Measurements from ENCODE around the gene IL4I1.

Gene IL4I1

DNA sequence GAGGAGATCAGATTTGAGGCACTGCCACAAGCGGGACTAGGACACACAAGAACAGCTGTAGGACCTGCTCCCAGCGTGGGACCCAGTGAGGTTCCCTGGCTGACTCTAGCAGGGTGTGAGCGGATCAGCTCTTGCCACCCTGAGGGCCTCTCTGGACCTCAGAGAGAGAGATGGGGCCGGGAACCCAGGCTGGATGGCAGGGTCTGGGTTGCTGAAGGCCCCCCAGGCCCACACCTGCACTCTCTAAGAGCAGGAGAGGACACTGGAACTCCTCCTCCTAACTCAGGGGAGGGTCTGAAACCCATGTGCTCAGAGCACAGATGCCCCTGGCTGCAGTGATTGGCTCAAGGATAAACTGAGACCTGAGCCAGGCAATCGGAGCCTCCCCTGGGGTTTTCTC is 13.5 kb upstream of the IL4I1 start:
- H3K36me3 ChIP-seq (ENCODE audit: insufficient read depth, low read length), result peaks cover 74% of the 10 kb centered on the region
- H3K27me3 ChIP-seq (ENCODE audit: insufficient read depth, low read length), result no peaks in the 10 kb centered on the region
- no peak overlapping the region for H3K9ac ChIP-seq (ENCODE audit: low read depth, low read length)
- H3K27ac ChIP-seq (ENCODE audit: low read depth, low read length), result no peak overlapping the region
- no peak overlapping the region for H3K4me3 ChIP-seq (ENCODE audit: low read length)
- no peaks in the 10 kb centered on the region for H3K4me1 ChIP-seq (ENCODE audit: insufficient read depth, low read length)
- H3K9me3 ChIP-seq (ENCODE audit: insufficient read depth, low read depth, low read length), result no peaks in the 10 kb centered on the region
- WGBS, result 93% methylated on average over 5 of the region's 5 CpGs

DNA sequence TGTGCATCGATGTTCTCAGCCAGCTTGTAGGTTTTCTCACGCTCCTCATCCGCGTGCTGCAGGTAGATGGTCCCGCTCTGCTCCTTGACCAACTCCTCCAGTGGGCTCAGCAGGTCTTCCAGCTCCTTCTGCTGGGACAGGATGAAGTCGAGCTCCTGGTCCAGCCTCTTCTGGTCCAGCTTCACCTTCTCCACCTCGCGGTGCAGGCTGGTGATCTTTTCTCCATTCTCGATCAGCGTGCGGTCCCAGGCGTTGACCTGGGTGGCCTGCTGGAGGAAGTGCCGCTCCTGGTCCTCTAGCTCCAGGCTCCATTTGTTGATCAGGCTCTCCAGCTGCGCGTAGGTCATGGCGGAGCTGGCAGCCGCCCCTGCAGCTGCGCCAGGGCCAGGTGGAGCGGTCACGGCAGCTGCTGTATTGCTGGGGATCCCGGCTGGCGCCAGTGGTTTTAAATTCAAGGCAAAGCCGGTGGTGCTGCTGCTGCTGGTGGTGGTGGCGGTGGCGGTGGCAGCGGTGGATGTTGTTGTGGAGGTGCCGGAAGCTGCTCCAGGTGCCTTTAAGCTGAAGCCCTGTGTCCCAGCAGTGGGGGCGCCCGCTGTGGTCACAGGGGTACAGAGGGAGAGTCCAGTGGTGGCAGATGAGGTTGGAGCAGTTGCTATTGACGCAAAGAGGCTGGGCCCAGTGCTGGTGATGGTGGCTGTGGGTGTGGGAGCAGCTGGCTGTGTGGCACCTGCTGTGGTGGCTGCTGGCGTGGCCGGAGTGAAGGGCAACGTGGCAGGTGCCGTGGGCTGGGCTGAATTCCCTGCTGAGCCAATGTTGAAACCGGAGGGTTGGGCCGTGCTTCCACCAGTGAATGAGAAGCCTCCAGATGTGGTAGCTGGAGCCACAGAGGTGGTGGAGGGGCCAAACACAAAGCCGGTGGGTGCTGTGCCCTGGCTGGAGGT is 12.1 kb upstream of the IL4I1 start:
- no peaks in the 10 kb centered on the region for H3K4me1 ChIP-seq (ENCODE audit: insufficient read depth, low read length)
- H3K4me3 ChIP-seq (ENCODE audit: low read length), result no peak overlapping the region
- no peaks in the 10 kb centered on the region for H3K9me3 ChIP-seq (ENCODE audit: insufficient read depth, low read depth, low read length)
- H3K27ac ChIP-seq (ENCODE audit: low read depth, low read length), result no peak overlapping the region
- no peaks in the 10 kb centered on the region for H3K27me3 ChIP-seq (ENCODE audit: insufficient read depth, low read length)
- H3K9ac ChIP-seq (ENCODE audit: low read depth, low read length), result no peak overlapping the region
- H3K36me3 ChIP-seq (ENCODE audit: insufficient read depth, low read length), result peaks cover 62% of the 10 kb centered on the region
- 96% methylated on average over 37 of the region's 37 CpGs for WGBS

DNA sequence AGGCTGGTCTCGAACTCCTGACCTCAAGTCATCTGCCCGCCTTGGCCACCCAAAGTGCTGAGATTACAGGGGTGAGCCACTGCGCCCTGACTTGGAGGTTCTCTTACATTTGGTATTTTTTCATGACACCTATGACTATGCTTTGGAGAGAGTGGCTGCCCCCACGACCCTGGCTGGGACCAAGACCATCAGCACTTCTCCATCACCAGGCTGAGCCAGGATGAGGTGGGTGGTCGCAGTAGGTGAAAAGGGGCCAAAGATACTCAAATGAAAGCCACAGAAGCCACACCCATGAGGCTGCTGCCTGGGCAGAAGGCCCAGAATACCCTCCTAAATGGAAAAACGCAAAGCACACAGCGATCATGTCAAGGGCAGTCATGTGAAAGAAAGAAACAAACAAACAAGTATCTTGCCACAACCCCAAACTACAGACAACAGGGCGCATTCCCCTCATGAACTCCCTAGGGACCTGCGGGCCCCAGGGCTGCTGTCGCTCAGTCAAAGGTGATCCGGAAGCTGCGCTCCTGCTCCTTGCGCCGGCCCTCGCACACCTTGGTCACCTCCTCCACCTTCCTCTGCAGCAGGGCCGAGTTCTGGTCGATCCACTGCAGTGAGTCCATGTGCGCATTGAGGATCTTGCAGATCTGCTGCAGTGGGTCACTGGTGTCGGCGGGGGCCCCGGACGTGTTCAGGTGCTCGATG is 11.2 kb upstream of the IL4I1 start:
- H3K9ac ChIP-seq (ENCODE audit: low read depth, low read length), result no peak overlapping the region
- H3K9me3 ChIP-seq (ENCODE audit: insufficient read depth, low read depth, low read length), result no peaks in the 10 kb centered on the region
- 95% methylated on average over 23 of the region's 23 CpGs for WGBS
- no peaks in the 10 kb centered on the region for H3K27me3 ChIP-seq (ENCODE audit: insufficient read depth, low read length)
- H3K4me1 ChIP-seq (ENCODE audit: insufficient read depth, low read length), result no peaks in the 10 kb centered on the region
- no peak overlapping the region for H3K27ac ChIP-seq (ENCODE audit: low read depth, low read length)
- H3K4me3 ChIP-seq (ENCODE audit: low read length), result no peak overlapping the region
- peaks cover 56% of the 10 kb centered on the region for H3K36me3 ChIP-seq (ENCODE audit: insufficient read depth, low read length)

DNA sequence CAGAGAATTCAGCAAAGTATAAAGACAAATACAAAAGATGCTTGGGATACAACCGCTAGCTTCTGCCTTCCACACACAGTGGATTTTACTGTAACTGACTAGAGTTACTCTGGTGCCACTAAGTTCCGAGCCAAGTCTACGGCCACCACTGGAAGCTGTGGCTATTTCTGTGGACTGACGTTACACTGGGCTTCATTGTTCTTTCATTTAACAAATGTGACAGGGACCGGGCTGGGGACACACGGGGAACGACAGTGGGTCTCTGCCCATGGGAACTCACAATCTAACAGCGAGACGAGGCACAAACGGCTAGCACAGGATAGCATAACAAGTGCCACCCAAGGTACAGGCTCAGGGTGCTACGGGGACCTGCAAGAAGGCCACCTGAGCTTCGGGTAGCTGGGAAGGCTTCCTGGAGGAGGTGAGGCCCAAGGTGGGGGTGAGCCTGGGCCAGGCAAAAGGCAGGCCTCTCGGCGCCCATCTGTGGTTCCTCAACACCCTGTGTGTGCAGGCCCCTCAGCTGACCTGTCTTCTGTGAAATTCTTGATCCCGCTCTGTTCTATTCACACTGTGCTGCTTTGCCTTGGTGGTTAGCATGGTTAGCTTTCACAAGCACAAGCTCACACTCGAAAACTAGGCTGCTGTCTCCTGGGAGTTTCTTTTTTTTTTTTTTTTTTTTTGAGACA is 10.3 kb upstream of the IL4I1 start:
- Histone ChIP-seq H3K27me3 (ENCODE audit: insufficient read depth, low read length) (no peaks in the 10 kb centered on the region), H3K4me3 (ENCODE audit: low read length) (no peak overlapping the region), H3K4me1 (ENCODE audit: insufficient read depth, low read length) (no peaks in the 10 kb centered on the region), H3K9ac (ENCODE audit: low read depth, low read length) (no peak overlapping the region), H3K27ac (ENCODE audit: low read depth, low read length) (peak overlapping the region; percentile 9; the same call in 1 of the 2 replicates), H3K9me3 (ENCODE audit: insufficient read depth, low read depth, low read length) (no peaks in the 10 kb centered on the region), H3K36me3 (ENCODE audit: insufficient read depth, low read length) (peaks cover 49% of the 10 kb centered on the region)
- 89% methylated on average over 16 of the region's 16 CpGs for WGBS

GRCh38 chr19:49904136-49904535 is 7.4 kb upstream of the IL4I1 start:
- WGBS, result 93% methylated on average over 6 of the region's 6 CpGs
- H3K27me3 ChIP-seq (ENCODE audit: insufficient read depth, low read length), result no peaks in the 10 kb centered on the region
- no peaks in the 10 kb centered on the region for H3K4me1 ChIP-seq (ENCODE audit: insufficient read depth, low read length)
- H3K9me3 ChIP-seq (ENCODE audit: insufficient read depth, low read depth, low read length), result no peaks in the 10 kb centered on the region
- no peak overlapping the region for H3K9ac ChIP-seq (ENCODE audit: low read depth, low read length)
- H3K27ac ChIP-seq (ENCODE audit: low read depth, low read length), result no peak overlapping the region
- peaks cover 22% of the 10 kb centered on the region for H3K36me3 ChIP-seq (ENCODE audit: insufficient read depth, low read length)
- H3K4me3 ChIP-seq (ENCODE audit: low read length), result no peak overlapping the region

GRCh38 chr19:49895566-49896297 is 955 bp downstream of the IL4I1 start:
- 81% methylated on average over 17 of the region's 17 CpGs for WGBS
- Histone ChIP-seq H3K9ac (ENCODE audit: low read depth, low read length) (no peak overlapping the region), H3K36me3 (ENCODE audit: insufficient read depth, low read length) (no peaks in the 10 kb centered on the region), H3K27ac (ENCODE audit: low read depth, low read length) (no peak overlapping the region), H3K4me1 (ENCODE audit: insufficient read depth, low read length) (peaks cover 7% of the 10 kb centered on the region; the same call in 1 of the 2 replicates), H3K4me3 (ENCODE audit: low read length) (no peak overlapping the region), H3K9me3 (ENCODE audit: insufficient read depth, low read depth, low read length) (no peaks in the 10 kb centered on the region), H3K27me3 (ENCODE audit: insufficient read depth, low read length) (peaks cover 2% of the 10 kb centered on the region)

- no peak overlapping the region for H3K27ac ChIP-seq (ENCODE audit: low read depth, low read length)
- no peaks in the 10 kb centered on the region for H3K36me3 ChIP-seq (ENCODE audit: insufficient read depth, low read length)
- H3K9ac ChIP-seq (ENCODE audit: low read depth, low read length), result no peak overlapping the region
- no peaks in the 10 kb centered on the region for H3K9me3 ChIP-seq (ENCODE audit: insufficient read depth, low read depth, low read length)
- WGBS, result 92% methylated on average over 17 of the region's 17 CpGs
- no peak overlapping the region for H3K4me3 ChIP-seq (ENCODE audit: low read length)
- peaks cover 2% of the 10 kb centered on the region for H3K27me3 ChIP-seq (ENCODE audit: insufficient read depth, low read length)
- peaks cover 7% of the 10 kb centered on the region; the same call in 1 of the 2 replicates for H3K4me1 ChIP-seq (ENCODE audit: insufficient read depth, low read length)
Measured at GRCh38 chr19:49894879-49895565, 1.7 kb downstream of the IL4I1 start.

GRCh38 chr19:49894011-49894664 is 2.5 kb downstream of the IL4I1 start:
- Histone ChIP-seq H3K27ac (ENCODE audit: low read depth, low read length) (no peak overlapping the region), H3K4me3 (ENCODE audit: low read length) (no peak overlapping the region), H3K4me1 (ENCODE audit: insufficient read depth, low read length) (peaks cover 7% of the 10 kb centered on the region; the same call in 1 of the 2 replicates), H3K27me3 (ENCODE audit: insufficient read depth, low read length) (peaks cover 9% of the 10 kb centered on the region), H3K9me3 (ENCODE audit: insufficient read depth, low read depth, low read length) (no peaks in the 10 kb centered on the region), H3K9ac (ENCODE audit: low read depth, low read length) (no peak overlapping the region), H3K36me3 (ENCODE audit: insufficient read depth, low read length) (no peaks in the 10 kb centered on the region)
- 95% methylated on average over 18 of the region's 18 CpGs for WGBS

- Histone ChIP-seq H3K4me1 (ENCODE audit: insufficient read depth, low read length) (peaks cover 7% of the 10 kb centered on the region; the same call in 1 of the 2 replicates), H3K36me3 (ENCODE audit: insufficient read depth, low read length) (no peaks in the 10 kb centered on the region), H3K27ac (ENCODE audit: low read depth, low read length) (no peak overlapping the region), H3K4me3 (ENCODE audit: low read length) (no peak overlapping the region), H3K9ac (ENCODE audit: low read depth, low read length) (no peak overlapping the region), H3K9me3 (ENCODE audit: insufficient read depth, low read depth, low read length) (no peaks in the 10 kb centered on the region), H3K27me3 (ENCODE audit: insufficient read depth, low read length) (peaks cover 11% of the 10 kb centered on the region)
- 100% methylated on average over 1 of the region's 1 CpG for WGBS
Measured at GRCh38 chr19:49892716-49893115, 4.0 kb downstream of the IL4I1 start.

DNA sequence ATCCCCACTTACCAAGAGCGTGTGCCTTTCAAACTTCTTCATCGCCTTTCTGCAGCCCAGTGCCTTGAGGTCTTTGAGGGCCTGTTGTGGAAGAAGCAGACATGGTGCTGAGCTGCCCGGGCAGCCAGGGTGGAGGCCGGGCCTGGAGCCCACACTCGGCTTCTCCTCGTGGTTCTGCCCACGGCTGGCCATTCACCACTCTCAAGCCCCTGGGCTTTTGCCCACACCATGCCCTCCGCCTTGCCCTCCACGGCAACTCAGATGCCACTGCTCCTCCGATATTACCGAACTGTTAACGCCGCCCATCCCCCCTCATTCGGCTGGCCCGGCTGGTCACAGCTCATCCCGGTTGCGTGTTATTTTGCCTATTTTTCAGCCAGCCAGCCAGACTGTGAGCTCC is 5.3 kb downstream of the IL4I1 start:
- no peak overlapping the region for H3K9ac ChIP-seq (ENCODE audit: low read depth, low read length)
- peak overlapping the region; percentile 14; the same call in 1 of the 2 replicates for H3K4me3 ChIP-seq (ENCODE audit: low read length)

More for the DNA sequence above, 5.3 kb downstream of the IL4I1 start:
- H3K9me3 ChIP-seq (ENCODE audit: insufficient read depth, low read depth, low read length), result no peaks in the 10 kb centered on the region
- no peak overlapping the region for H3K27ac ChIP-seq (ENCODE audit: low read depth, low read length)
- H3K36me3 ChIP-seq (ENCODE audit: insufficient read depth, low read length), result peaks cover 2% of the 10 kb centered on the region
- H3K27me3 ChIP-seq (ENCODE audit: insufficient read depth, low read length), result peaks cover 11% of the 10 kb centered on the region
- 86% methylated on average over 17 of the region's 17 CpGs for WGBS
- peaks cover 7% of the 10 kb centered on the region; the same call in 1 of the 2 replicates for H3K4me1 ChIP-seq (ENCODE audit: insufficient read depth, low read length)
